GF-D8 (cell line): ENCODE measurements around the gene ZNF207.
"Not testable (repeated sequence)": the region's sequence is repeated elsewhere in the genome, so short reads cannot be mapped to it uniquely, and the experiment has no call there.

ENCODE experiments used
- DNase-seq: peaks from one replicate; lab custom pipeline; 2025; lab: John Stamatoyannopoulos, UW

ZNF207 gene

DNA sequence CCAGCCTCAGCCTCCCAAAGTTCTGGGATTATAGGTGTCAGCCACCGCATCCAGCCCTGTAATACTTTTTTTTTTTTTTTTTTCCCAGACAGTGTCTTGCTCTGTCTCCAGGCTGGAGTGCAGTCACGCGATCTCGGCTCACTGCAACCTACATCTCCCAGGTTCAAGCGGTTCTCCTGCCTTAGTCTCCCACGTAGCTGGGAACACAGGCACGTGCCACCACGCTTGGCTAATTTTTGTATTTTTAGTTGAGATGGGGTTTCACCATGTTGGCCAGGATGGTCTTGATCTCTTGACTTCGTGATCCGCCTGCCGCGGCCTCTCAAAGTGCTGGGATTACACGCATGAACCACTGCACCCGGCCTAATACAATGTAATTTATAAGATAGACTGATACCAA, 38.2 kb downstream of the ZNF207 start:
- DNase-seq, result not testable (repeated sequence)

DNA sequence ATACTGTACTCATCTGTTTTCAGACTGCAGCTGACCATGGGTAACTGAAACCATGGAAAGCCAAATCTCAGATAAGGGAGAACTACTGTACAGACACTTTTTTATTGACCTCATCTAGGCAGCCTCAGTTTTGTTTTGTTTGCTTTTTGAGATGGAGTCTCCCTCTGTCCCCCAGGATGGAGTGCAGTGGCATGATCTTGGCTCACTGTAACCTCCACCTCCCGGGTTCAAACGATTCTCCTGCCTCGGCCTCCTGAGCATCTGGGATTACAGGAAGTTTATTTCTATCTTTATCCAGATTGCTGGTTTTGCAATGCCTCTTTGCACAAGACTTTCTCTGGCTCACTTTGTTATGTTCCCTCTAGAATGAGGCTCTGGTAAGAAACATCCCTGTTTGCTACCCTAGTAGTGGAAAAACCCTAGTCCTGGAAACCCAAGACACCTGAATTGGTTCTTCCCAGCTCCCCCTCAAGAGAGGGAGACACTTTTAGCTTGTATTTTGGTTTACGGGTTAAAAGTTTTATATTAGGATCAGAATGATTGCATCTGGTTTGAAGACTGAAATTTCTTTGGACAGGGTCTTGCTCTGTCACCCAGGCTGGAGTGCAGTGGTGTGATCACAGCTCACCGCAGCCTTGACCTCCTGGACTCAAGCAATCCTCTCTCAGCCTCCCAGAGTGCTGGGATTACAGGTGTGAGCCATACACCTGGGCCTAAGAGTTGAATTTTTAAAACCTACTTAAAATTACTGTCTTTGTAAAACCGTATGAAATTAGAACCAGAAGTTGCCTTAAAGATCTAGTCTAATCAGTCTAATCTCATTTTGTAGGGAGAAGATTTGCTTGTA, 38.9 kb downstream of the ZNF207 start:
- DNase-seq, result no peak

DNA sequence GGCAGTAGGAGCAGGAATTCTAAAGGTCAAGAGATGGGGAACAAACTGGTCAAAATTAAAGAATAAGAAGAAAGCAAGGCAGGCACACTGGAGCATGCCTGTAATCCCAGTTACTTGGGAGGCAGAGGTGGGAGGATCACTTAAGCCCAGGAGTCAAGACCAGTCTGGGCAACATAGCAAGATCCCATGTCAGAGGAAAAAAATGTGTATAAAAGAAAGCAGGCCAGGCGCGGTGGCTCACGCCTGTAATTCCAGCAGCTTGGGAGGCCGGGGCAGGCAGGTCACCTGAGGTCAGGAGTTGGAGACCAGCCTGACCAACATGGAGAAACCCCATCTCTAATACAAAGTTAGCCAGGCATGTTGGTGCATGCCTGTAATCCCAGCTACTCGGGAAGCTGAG, 43.9 kb downstream of the ZNF207 start:
- DNase-seq, result no peak

GRCh38 chr17:32396343-32396742, 46.4 kb downstream of the ZNF207 start:
- DNase-seq, result no peak

GRCh38 chr17:32398946-32399345, 49.0 kb downstream of the ZNF207 start:
- DNase-seq, result no peak

- not testable (repeated sequence) for DNase-seq
These were observed 60.1 kb downstream of the ZNF207 start for GRCh38 chr17:32410085-32410484.

DNA sequence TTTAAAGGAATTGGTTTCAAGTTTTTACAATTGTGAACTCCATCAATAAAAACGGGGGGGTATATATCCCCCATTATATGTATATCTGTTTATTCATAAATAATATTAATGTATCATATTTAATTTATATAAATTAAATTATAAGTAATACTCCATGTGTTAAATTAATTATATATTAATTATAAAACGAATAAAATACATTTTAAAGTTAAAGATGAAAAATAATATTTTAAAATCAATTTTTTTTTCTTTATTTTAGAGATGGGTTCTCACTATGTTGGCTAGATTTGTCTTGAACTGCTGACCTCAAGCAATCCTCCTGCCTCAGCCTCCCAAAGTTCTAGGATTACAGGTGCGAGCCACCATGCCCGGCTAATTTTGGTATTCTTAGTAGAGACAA, 76.9 kb downstream of the ZNF207 start:
- DNase-seq, result no peak

DNA sequence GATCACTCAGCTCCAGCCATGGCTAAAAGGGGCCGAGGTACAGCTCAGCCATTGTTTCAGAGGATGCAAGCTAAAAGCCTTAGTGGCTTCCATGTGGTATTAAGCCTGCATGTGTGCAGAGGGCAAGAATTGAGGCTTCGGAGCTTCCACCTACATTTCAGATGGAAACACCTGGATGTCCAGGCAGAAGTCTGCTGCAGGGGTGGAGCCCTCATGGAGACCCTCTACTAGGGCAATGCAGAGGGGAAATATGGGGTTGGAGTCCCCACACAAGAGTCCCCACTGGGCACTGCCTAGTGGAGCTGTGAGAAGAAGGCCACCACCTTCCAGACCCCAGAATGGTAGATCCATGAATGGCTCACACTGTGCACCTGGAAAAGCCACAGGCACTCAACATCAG, 79.6 kb downstream of the ZNF207 start:
- DNase-seq, result no peak
